Memory B cell (primary cell): Measurements from ENCODE around the gene TRIM28.

Source experiments
- ATAC-seq: fragments of 150-1000 bp; cut with Tn5 transposase; 2 replicates; pipeline ENCODE4 v1.10.0; 2021; ENCODE audit warnings: low read depth, mild to moderate bottlenecking, moderate library complexity
- DNase-seq, 2 donors: peaks; one replicate each; pipeline ENCODE4 v3.0.0; 2022; ENCODE audit warnings: low spot score in 2 of 2
- H3K27ac Mint-ChIP-seq: one replicate; pipeline ENCODE4 v1.8.0; 2022; ENCODE audit warnings: mild to moderate bottlenecking, moderate library complexity, mixed read lengths
- H3K27me3 Mint-ChIP-seq: one replicate; pipeline ENCODE4 v1.8.0; 2022; ENCODE audit warnings: mixed read lengths
- H3K36me3 Mint-ChIP-seq: one replicate; pipeline ENCODE4 v1.8.0; 2022; ENCODE audit warnings: mild to moderate bottlenecking, mixed read lengths
- H3K4me1 Mint-ChIP-seq: one replicate; pipeline ENCODE4 v1.8.0; 2022; ENCODE audit warnings: mixed read lengths
- H3K4me3 Mint-ChIP-seq: one replicate; pipeline ENCODE4 v1.8.0; 2022; ENCODE audit warnings: mild to moderate bottlenecking, moderate library complexity, mixed read lengths
- H3K9me3 Mint-ChIP-seq: one replicate; pipeline ENCODE4 v1.8.0; 2022; ENCODE audit warnings: mixed read lengths

TRIM28 gene

GRCh38 chr19:58558623-58559274 is 14.9 kb downstream of the TRIM28 start:
- Mint-ChIP-seq H3K27ac (peak overlapping the region; percentile 99), H3K4me3 (peak overlapping the region; percentile 99), H3K4me1 (peaks cover 55% of the 10 kb centered on the region), H3K9me3 (no peaks in the 10 kb centered on the region), H3K27me3 (no peaks in the 10 kb centered on the region), H3K36me3 (peaks cover 10% of the 10 kb centered on the region)
- DNase-seq (peak; percentile 99 to 100), ATAC-seq (peak; percentile 63)

- Mint-ChIP-seq H3K9me3 (no peaks in the 10 kb centered on the region), H3K4me3 (peak overlapping the region; percentile 99), H3K27ac (peak overlapping the region; percentile 99), H3K4me1 (peaks cover 50% of the 10 kb centered on the region), H3K36me3 (peaks cover 6% of the 10 kb centered on the region), H3K27me3 (no peaks in the 10 kb centered on the region)
- no peak for DNase-seq
- ATAC-seq, result no peak
Measured at GRCh38 chr19:58559275-58560006, 15.6 kb downstream of the TRIM28 start.

- Mint-ChIP-seq H3K4me1 (peaks cover 46% of the 10 kb centered on the region), H3K4me3 (peak overlapping the region; percentile 99), H3K27ac (no peak overlapping the region), H3K27me3 (no peaks in the 10 kb centered on the region), H3K9me3 (no peaks in the 10 kb centered on the region), H3K36me3 (peaks cover 6% of the 10 kb centered on the region)
- no peak for ATAC-seq
- DNase-seq, result peak in 1 of 2 donors; percentile 12
Measured at GRCh38 chr19:58560007-58560887, 16.4 kb downstream of the TRIM28 start.

- H3K4me3 Mint-ChIP-seq, result peak overlapping the region; percentile 3
Measured at GRCh38 chr19:58560921-58561320, 17.1 kb downstream of the TRIM28 start.

GRCh38 chr19:58561373-58562121 is 17.7 kb downstream of the TRIM28 start:
- no peak overlapping the region for H3K27ac Mint-ChIP-seq
- H3K27me3 Mint-ChIP-seq, result no peaks in the 10 kb centered on the region
- H3K36me3 Mint-ChIP-seq, result peaks cover 6% of the 10 kb centered on the region
- ATAC-seq (no peak), DNase-seq (no peak)
- H3K4me1 Mint-ChIP-seq, result peaks cover 41% of the 10 kb centered on the region
- H3K4me3 Mint-ChIP-seq, result peak overlapping the region; percentile 90
- H3K9me3 Mint-ChIP-seq, result no peaks in the 10 kb centered on the region

More at GRCh38 chr19:58560921-58561320, 17.1 kb downstream of the TRIM28 start:
- no peak overlapping the region for H3K27ac Mint-ChIP-seq
- DNase-seq, result no peak
- peaks cover 6% of the 10 kb centered on the region for H3K36me3 Mint-ChIP-seq
- H3K27me3 Mint-ChIP-seq, result no peaks in the 10 kb centered on the region
- H3K9me3 Mint-ChIP-seq, result no peaks in the 10 kb centered on the region
- H3K4me1 Mint-ChIP-seq, result peaks cover 46% of the 10 kb centered on the region
- ATAC-seq, result no peak

- Mint-ChIP-seq H3K9me3 (no peaks in the 10 kb centered on the region), H3K27me3 (no peaks in the 10 kb centered on the region), H3K36me3 (peaks cover 6% of the 10 kb centered on the region), H3K27ac (no peak overlapping the region), H3K4me1 (peaks cover 35% of the 10 kb centered on the region), H3K4me3 (peak overlapping the region; percentile 90)
- peak in 1 of 2 donors; percentile 51 for DNase-seq
- no peak for ATAC-seq
Measured at GRCh38 chr19:58562122-58563033, 18.5 kb downstream of the TRIM28 start.

GRCh38 chr19:58563034-58563573 is 19.2 kb downstream of the TRIM28 start:
- Mint-ChIP-seq H3K4me1 (peaks cover 27% of the 10 kb centered on the region), H3K27me3 (no peaks in the 10 kb centered on the region), H3K4me3 (peak overlapping the region; percentile 90), H3K27ac (no peak overlapping the region), H3K9me3 (no peaks in the 10 kb centered on the region), H3K36me3 (peaks cover 1% of the 10 kb centered on the region)
- DNase-seq (no peak), ATAC-seq (peak; percentile 2)

GRCh38 chr19:58563823-58564222 is 20.0 kb downstream of the TRIM28 start:
- Mint-ChIP-seq H3K9me3 (no peaks in the 10 kb centered on the region), H3K36me3 (peaks cover 7% of the 10 kb centered on the region), H3K4me1 (peaks cover 25% of the 10 kb centered on the region), H3K27me3 (no peaks in the 10 kb centered on the region), H3K27ac (no peak overlapping the region), H3K4me3 (peak overlapping the region; percentile 49)
- ATAC-seq (no peak), DNase-seq (no peak)

GRCh38 chr19:58566989-58567388 is 23.1 kb downstream of the TRIM28 start:
- no peaks in the 10 kb centered on the region for H3K27me3 Mint-ChIP-seq
- ATAC-seq, result no peak
- H3K9me3 Mint-ChIP-seq, result no peaks in the 10 kb centered on the region
- no peak for DNase-seq
- H3K27ac Mint-ChIP-seq, result no peak overlapping the region
- peaks cover 13% of the 10 kb centered on the region for H3K4me1 Mint-ChIP-seq
- no peak overlapping the region for H3K4me3 Mint-ChIP-seq
- peaks cover 12% of the 10 kb centered on the region for H3K36me3 Mint-ChIP-seq

GRCh38 chr19:58568453-58569130 is 24.7 kb downstream of the TRIM28 start:
- DNase-seq, result no peak

GRCh38 chr19:58569191-58569942 is 25.5 kb downstream of the TRIM28 start:
- ATAC-seq (no peak), DNase-seq (no peak)
- H3K27me3 Mint-ChIP-seq, result no peaks in the 10 kb centered on the region
- peaks cover 2% of the 10 kb centered on the region for H3K9me3 Mint-ChIP-seq
- H3K36me3 Mint-ChIP-seq, result peaks cover 13% of the 10 kb centered on the region
- peaks cover 15% of the 10 kb centered on the region for H3K4me1 Mint-ChIP-seq
- no peak overlapping the region for H3K27ac Mint-ChIP-seq
- no peak overlapping the region for H3K4me3 Mint-ChIP-seq

More at GRCh38 chr19:58568453-58569130, 24.7 kb downstream of the TRIM28 start:
- H3K27ac Mint-ChIP-seq, result no peak overlapping the region
- H3K36me3 Mint-ChIP-seq, result peaks cover 13% of the 10 kb centered on the region
- H3K4me3 Mint-ChIP-seq, result no peak overlapping the region
- peaks cover 14% of the 10 kb centered on the region for H3K4me1 Mint-ChIP-seq
- H3K27me3 Mint-ChIP-seq, result no peaks in the 10 kb centered on the region
- H3K9me3 Mint-ChIP-seq, result peaks cover 1% of the 10 kb centered on the region
- no peak for ATAC-seq
